OCI-LY3 (cell line): ENCODE measurements around the gene DESI1.

Experiments
- CTCF ChIP-seq: fragments of 200-600, 300-600 bp; sonication (generic); IDR thresholded peaks from 2 replicates; pipeline ENCODE4 v1.5.1; 2014; ENCODE audit warnings: antibody characterized with exemption, low read length, low read depth
- EZH2phosphoT487 ChIP-seq: fragments of 200-600 bp; shearing (Covaris generic); IDR thresholded peaks from 2 replicates; pipeline ENCODE4 v1.6.1; 2018; ENCODE audit warnings: antibody characterized with exemption, mixed run types, low read depth

GRCh38 chr22:41556561-41556960 lies 64.3 kb downstream of the DESI1 start:
- TF ChIP-seq CTCF (no peak), EZH2phosphoT487 (no peak)
